ENCODE data around the gene SP8.
A peak's percentile ranks its signal among the peaks of the same experiment; 100 is the strongest.

SP8 gene

GRCh38 chr7:20778063-20778721 lies 8.5 kb downstream of the SP8 start:
- H3K4me3 ChIP-seq (ENCODE audit: low read depth, low read length) = peak overlapping the region; percentile 20
- DNase-seq (ENCODE audit: low read depth, low spot score) = no peak
- ChIA-PET CTCF (interaction anchor here (0.7 to 1.2 kb wide), 2 partner anchors 1304 to 1305 kb away, joined by 3 to 4 read pairs; no protein-coding TSS in a partner anchor), POLR2A (no interaction called here)
- peak; percentile 63 for TF ChIP-seq CTCF (IDR thresholded peaks at IDR 0.05; ENCODE audit: insufficient read depth, low read length, missing control alignments)

- CTCF ChIA-PET = interaction anchor here (1.2 kb wide), 1 partner anchor 1305 kb away, joined by 4 read pairs; no protein-coding TSS in a partner anchor
- H3K4me3 ChIP-seq (ENCODE audit: low read depth, low read length) = no peak overlapping the region
- TF ChIP-seq CTCF (IDR thresholded peaks at IDR 0.05; ENCODE audit: insufficient read depth, low read length, missing control alignments) = no peak
- POLR2A ChIA-PET = no interaction called here
- DNase-seq (ENCODE audit: low read depth, low spot score) = no peak
Observed at GRCh38 chr7:20777377-20778062, 9.2 kb downstream of the SP8 start.

DNA sequence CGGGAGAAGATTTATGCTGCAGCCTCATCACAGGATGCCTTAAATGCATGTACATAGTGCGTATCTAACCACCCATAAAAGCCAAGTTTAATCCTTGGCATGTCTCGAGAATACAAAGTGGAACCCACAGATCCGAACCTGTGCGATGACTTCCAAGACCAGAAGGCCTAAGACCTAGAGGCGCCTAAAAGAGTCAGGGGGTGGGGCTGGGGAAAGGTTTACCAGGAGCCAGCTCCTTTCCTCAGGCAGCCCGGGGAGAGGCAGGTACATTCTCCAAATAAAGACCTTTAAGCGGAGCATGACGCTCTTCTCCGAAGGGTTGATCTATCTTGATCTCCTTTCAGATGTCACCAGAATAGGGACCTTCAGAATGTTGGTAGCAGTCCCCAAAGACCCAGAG lies 9.7 kb downstream of the SP8 start:
- no peak overlapping the region for H3K4me3 ChIP-seq (ENCODE audit: low read depth, low read length)
- no peak for DNase-seq (ENCODE audit: low read depth, low spot score)
- POLR2A ChIA-PET = no interaction called here
- no peak for TF ChIP-seq CTCF (IDR thresholded peaks at IDR 0.05; ENCODE audit: insufficient read depth, low read length, missing control alignments)
- CTCF ChIA-PET = interaction anchor here (1.3 kb wide), 1 partner anchor 1305 kb away, joined by 3 read pairs; no protein-coding TSS in a partner anchor

GRCh38 chr7:20776214-20776911 lies 10.3 kb downstream of the SP8 start:
- CTCF ChIA-PET = interaction anchor here (1.3 kb wide), 1 partner anchor 1306 kb away, joined by 3 read pairs; no protein-coding TSS in a partner anchor
- no peak overlapping the region for H3K4me3 ChIP-seq (ENCODE audit: low read depth, low read length)
- no peak for DNase-seq (ENCODE audit: low read depth, low spot score)
- POLR2A ChIA-PET = no interaction called here
- no peak for TF ChIP-seq CTCF (IDR thresholded peaks at IDR 0.05; ENCODE audit: insufficient read depth, low read length, missing control alignments)

- ChIA-PET POLR2A (no interaction called here), CTCF (no interaction called here)
- DNase-seq (ENCODE audit: low read depth, low spot score) = no peak
- H3K4me3 ChIP-seq (ENCODE audit: low read depth, low read length) = no peak overlapping the region
- no peak for TF ChIP-seq CTCF (IDR thresholded peaks at IDR 0.05; ENCODE audit: insufficient read depth, low read length, missing control alignments)
Observed at GRCh38 chr7:20754001-20754400, 32.7 kb downstream of the SP8 start.

DNA sequence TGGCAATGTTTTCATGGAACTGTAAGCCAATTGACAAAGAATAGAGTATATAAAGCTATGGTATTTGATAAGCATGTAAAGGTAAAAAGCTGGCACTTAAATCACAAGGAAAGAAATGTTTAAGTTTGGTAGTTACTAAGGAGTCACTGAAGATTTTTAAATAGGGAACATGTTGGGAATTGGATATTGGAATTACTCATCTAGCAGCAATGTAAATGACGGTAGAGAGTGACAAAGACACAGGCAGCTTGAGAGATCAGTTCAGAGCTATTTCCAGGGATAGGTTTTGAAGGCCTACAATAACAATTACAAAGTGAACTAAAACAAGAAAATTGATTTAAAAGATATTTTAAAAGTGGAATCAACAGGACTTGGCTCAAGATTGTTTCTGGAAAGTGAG lies 36.8 kb downstream of the SP8 start:
- no peak for DNase-seq (ENCODE audit: low read depth, low spot score)
- no peak for TF ChIP-seq CTCF (IDR thresholded peaks at IDR 0.05; ENCODE audit: insufficient read depth, low read length, missing control alignments)
- CTCF ChIA-PET = no interaction called here

More for the DNA sequence above, 36.8 kb downstream of the SP8 start:
- no peak overlapping the region for H3K4me3 ChIP-seq (ENCODE audit: low read depth, low read length)
- POLR2A ChIA-PET = no interaction called here
